ENCODE results near the gene GSTM2. TPM values are rescaled to one million over a fixed set of nuclear protein-coding genes. Genes with fewer than 3 reads are reported as not detected.
"Not testable (repeated sequence)": the region's sequence is repeated elsewhere in the genome, so short reads cannot be mapped to it uniquely, and the experiment has no call there.

The GSTM2 gene
- polyA plus RNA-seq, 6 donors from 2014 or later: 3.9 to 14.5 (median 5.7) TPM

GRCh38 chr1:109709822-109710221, 42.0 kb downstream of the GSTM2 start:
- ATAC-seq (ENCODE audit: low read depth in 2 of 2); H3K27ac Mint-ChIP-seq; H3K4me1 Mint-ChIP-seq; DNase-seq; H3K4me3 Mint-ChIP-seq: not testable (repeated sequence)
- peaks cover 10 to 30% of the 10 kb centered on the region in 2 donors for H3K36me3 Mint-ChIP-seq
- H3K27me3 Mint-ChIP-seq: peaks cover 12 to 31% (median 16%) of the 10 kb centered on the region in 3 donors
- peaks cover 5 to 22% (median 15%) of the 10 kb centered on the region in 7 donors for H3K9me3 Mint-ChIP-seq

- peak; percentile 55 to 72 for ATAC-seq (ENCODE audit: low read depth in 2 of 2)
- H3K27me3 Mint-ChIP-seq: peaks cover 23 to 34% (median 26%) of the 10 kb centered on the region in 3 donors
- DNase-seq, H3K4me1 Mint-ChIP-seq: not testable (repeated sequence)
- H3K9me3 Mint-ChIP-seq: peaks cover 5 to 22% (median 14%) of the 10 kb centered on the region in 7 donors
- H3K4me3 Mint-ChIP-seq: peak within 1 kb of the TSS in 6 of 8 donors; percentile 27 to 91 (median 74)
- H3K27ac Mint-ChIP-seq: peak within 1 kb of the TSS in 1 of 6 donors; percentile 21
- H3K36me3 Mint-ChIP-seq: peaks cover 10 to 29% of the 10 kb centered on the region in 2 donors
Measured at GRCh38 chr1:109711593-109712320, 43.9 kb downstream of the GSTM2 start, which contains the start of gene GSTM5. TSS of gene GSTM5 (plus strand) at chr1:109712251. CDS start at chr1:109712313, 62 bp downstream.

- peaks cover 5 to 22% (median 14%) of the 10 kb centered on the region in 7 donors for H3K9me3 Mint-ChIP-seq
- no peak for DNase-seq
- H3K4me1 Mint-ChIP-seq: peaks cover 0 to 9% (median 8%) of the 10 kb centered on the region in 3 donors
- peaks cover 10 to 23% of the 10 kb centered on the region in 2 donors for H3K36me3 Mint-ChIP-seq
- peaks cover 28 to 36% (median 29%) of the 10 kb centered on the region in 3 donors for H3K27me3 Mint-ChIP-seq
- ATAC-seq (ENCODE audit: low read depth in 2 of 2): peak; percentile 25 to 30
- peak overlapping the region in 6 of 8 donors; percentile 12 to 77 (median 53) for H3K4me3 Mint-ChIP-seq
- no peak overlapping the region for H3K27ac Mint-ChIP-seq
Measured at GRCh38 chr1:109712321-109712864, 44.5 kb downstream of the GSTM2 start.

- H3K36me3 Mint-ChIP-seq: peaks cover 7 to 11% of the 10 kb centered on the region in 2 donors
- H3K9me3 Mint-ChIP-seq: peaks cover 0 to 11% (median 9%) of the 10 kb centered on the region in 7 donors
- H3K27me3 Mint-ChIP-seq: peaks cover 28 to 45% (median 34%) of the 10 kb centered on the region in 3 donors
- peaks cover 0 to 9% (median 8%) of the 10 kb centered on the region in 3 donors for H3K4me1 Mint-ChIP-seq
- ATAC-seq (ENCODE audit: low read depth in 2 of 2) (no peak), DNase-seq (no peak)
- H3K4me3 Mint-ChIP-seq: no peak overlapping the region
- no peak overlapping the region for H3K27ac Mint-ChIP-seq
Measured at GRCh38 chr1:109713636-109714035, 45.8 kb downstream of the GSTM2 start.

- Mint-ChIP-seq H3K27ac (no peak overlapping the region), H3K27me3 (peaks cover 28 to 45% (median 34%) of the 10 kb centered on the region in 3 donors), H3K4me3 (peak overlapping the region in 1 of 8 donors; percentile 5), H3K4me1 (peaks cover 0 to 9% (median 8%) of the 10 kb centered on the region in 3 donors), H3K36me3 (no peaks in the 10 kb centered on the region), H3K9me3 (no peaks in the 10 kb centered on the region)
- DNase-seq (no peak), ATAC-seq (ENCODE audit: low read depth in 2 of 2) (no peak)
Measured at GRCh38 chr1:109714661-109715372, 47.0 kb downstream of the GSTM2 start.

GRCh38 chr1:109716121-109716520, 48.3 kb downstream of the GSTM2 start:
- H3K27ac Mint-ChIP-seq: no peak overlapping the region
- ATAC-seq (ENCODE audit: low read depth in 2 of 2): no peak
- no peaks in the 10 kb centered on the region for H3K36me3 Mint-ChIP-seq
- no peak for DNase-seq
- peaks cover 28 to 45% (median 34%) of the 10 kb centered on the region in 3 donors for H3K27me3 Mint-ChIP-seq
- peaks cover 0 to 9% (median 8%) of the 10 kb centered on the region in 3 donors for H3K4me1 Mint-ChIP-seq
- H3K4me3 Mint-ChIP-seq: no peak overlapping the region
- no peaks in the 10 kb centered on the region for H3K9me3 Mint-ChIP-seq

GRCh38 chr1:109716570-109717090, 48.8 kb downstream of the GSTM2 start:
- no peak overlapping the region for H3K27ac Mint-ChIP-seq
- ATAC-seq (ENCODE audit: low read depth in 2 of 2): no peak

GRCh38 chr1:109717729-109718128, 49.9 kb downstream of the GSTM2 start:
- H3K4me3 Mint-ChIP-seq: no peak overlapping the region

More at GRCh38 chr1:109716570-109717090, 48.8 kb downstream of the GSTM2 start:
- H3K4me3 Mint-ChIP-seq: no peak overlapping the region
- no peaks in the 10 kb centered on the region for H3K9me3 Mint-ChIP-seq
- DNase-seq: no peak
- H3K4me1 Mint-ChIP-seq: peaks cover 0 to 8% (median 6%) of the 10 kb centered on the region in 3 donors
- no peaks in the 10 kb centered on the region for H3K36me3 Mint-ChIP-seq
- H3K27me3 Mint-ChIP-seq: peaks cover 28 to 42% (median 34%) of the 10 kb centered on the region in 3 donors

GRCh38 chr1:109718495-109718894, 50.6 kb downstream of the GSTM2 start:
- no peaks in the 10 kb centered on the region for H3K36me3 Mint-ChIP-seq
- no peak overlapping the region for H3K4me3 Mint-ChIP-seq
- H3K27ac Mint-ChIP-seq: no peak overlapping the region
- ATAC-seq (ENCODE audit: low read depth in 2 of 2) (no peak), DNase-seq (no peak)
- H3K9me3 Mint-ChIP-seq: no peaks in the 10 kb centered on the region
- peaks cover 26 to 34% (median 27%) of the 10 kb centered on the region in 3 donors for H3K27me3 Mint-ChIP-seq
- no peaks in the 10 kb centered on the region for H3K4me1 Mint-ChIP-seq

More at GRCh38 chr1:109717729-109718128, 49.9 kb downstream of the GSTM2 start:
- no peak for DNase-seq
- peak overlapping the region in 2 of 6 donors; percentile 39 to 44 for H3K27ac Mint-ChIP-seq
- no peaks in the 10 kb centered on the region for H3K4me1 Mint-ChIP-seq
- no peaks in the 10 kb centered on the region for H3K36me3 Mint-ChIP-seq
- H3K27me3 Mint-ChIP-seq: peaks cover 28 to 34% (median 32%) of the 10 kb centered on the region in 3 donors
- no peaks in the 10 kb centered on the region for H3K9me3 Mint-ChIP-seq
- no peak for ATAC-seq (ENCODE audit: low read depth in 2 of 2)

GRCh38 chr1:109719337-109719837, 51.5 kb downstream of the GSTM2 start:
- DNase-seq (no peak), ATAC-seq (ENCODE audit: low read depth in 2 of 2) (no peak)
- Mint-ChIP-seq H3K27ac (peak overlapping the region in 1 of 6 donors; percentile 54), H3K9me3 (no peaks in the 10 kb centered on the region), H3K4me1 (no peaks in the 10 kb centered on the region), H3K36me3 (no peaks in the 10 kb centered on the region), H3K4me3 (no peak overlapping the region), H3K27me3 (peaks cover 17 to 26% (median 18%) of the 10 kb centered on the region in 3 donors)

GRCh38 chr1:109721042-109721441, 53.2 kb downstream of the GSTM2 start:
- peaks cover 6 to 15% (median 10%) of the 10 kb centered on the region in 3 donors for H3K27me3 Mint-ChIP-seq
- no peaks in the 10 kb centered on the region for H3K4me1 Mint-ChIP-seq
- no peaks in the 10 kb centered on the region for H3K9me3 Mint-ChIP-seq
- no peak for DNase-seq
- H3K4me3 Mint-ChIP-seq: no peak overlapping the region
- H3K36me3 Mint-ChIP-seq: no peaks in the 10 kb centered on the region
- H3K27ac Mint-ChIP-seq: peak overlapping the region in 1 of 6 donors; percentile 51
- ATAC-seq (ENCODE audit: low read depth in 2 of 2): no peak

GRCh38 chr1:109721971-109722370, 54.1 kb downstream of the GSTM2 start:
- no peak overlapping the region for H3K27ac Mint-ChIP-seq
- no peaks in the 10 kb centered on the region for H3K9me3 Mint-ChIP-seq
- H3K36me3 Mint-ChIP-seq: no peaks in the 10 kb centered on the region
- no peaks in the 10 kb centered on the region for H3K4me1 Mint-ChIP-seq
- peaks cover 0 to 10% (median 9%) of the 10 kb centered on the region in 3 donors for H3K27me3 Mint-ChIP-seq
- ATAC-seq (ENCODE audit: low read depth in 2 of 2) (no peak), DNase-seq (no peak)
- no peak overlapping the region for H3K4me3 Mint-ChIP-seq
